Panc1 (cell line): ENCODE results near the gene CMTM3.

Experiments used
- CTCF ChIP-seq: fragments of 450-650 bp; IDR thresholded peaks from 2 replicates; pipeline ENCODE4 v1.5.1; 2017; ENCODE audit warnings: mild to moderate bottlenecking
- TCF7L2 ChIP-seq: IDR thresholded peaks from 2 replicates; pipeline ENCODE4 v1.6.1; 2011; ENCODE audit warnings: mild to moderate bottlenecking, low read depth, low read length, inconsistent platforms

GRCh38 chr16:66634527-66635196 is 30.2 kb downstream of the CMTM3 start:
- TF ChIP-seq CTCF: no peak
- TF ChIP-seq TCF7L2: no peak
